Tibial artery (tissue), 4 donors: Measurements from ENCODE around the gene ZNF544.

Experiments
- DNase-seq, 2 donors: peaks; one replicate each; pipeline ENCODE4 v3.0.0-alpha.2; 2019
- H3K27ac ChIP-seq, 2 donors: fragments of 200-600 bp; sonication (generic) in 1 of 2; 1 replicate in 1 of 2; 2 replicates in 1 of 2; pipeline ENCODE4 v1.5.1; 2018 to 2019; ENCODE audit warnings: mild to moderate bottlenecking in 1 of 2
- H3K27me3 ChIP-seq, 2 donors: fragments of 200-600 bp; sonication (generic) in 1 of 2; one replicate each; pipeline versions ENCODE4 v1.5.1 to v1.6.0; 2016 to 2019
- H3K36me3 ChIP-seq, 3 donors: fragments of 200-600 bp; sonication (generic) in 2 of 3; one replicate each; pipeline ENCODE4 v1.5.1; 2016 to 2019; ENCODE audit warnings: mild to moderate bottlenecking in 2 of 3
- H3K4me1 ChIP-seq, 4 donors: fragments of 200-600 bp; sonication (generic) in 2 of 4; 1 replicate in 3 of 4; 2 replicates in 1 of 4; pipeline ENCODE4 v1.5.1; 2016 to 2019
- H3K4me3 ChIP-seq, 2 donors: fragments of 200-600 bp; sonication (generic) in 1 of 2; 1 replicate in 1 of 2; 2 replicates in 1 of 2; pipeline ENCODE4 v1.5.1; 2018 to 2019; ENCODE audit warnings: mild to moderate bottlenecking in 2 of 2
- H3K9me3 ChIP-seq, 3 donors: fragments of 200-600 bp; sonication (generic) in 1 of 3; one replicate each; pipeline ENCODE4 v1.5.1; 2016 to 2019
- CTCF ChIP-seq, 2 experiments: fragments of 200-600 bp in 1 of 2; fragments of 450-650 bp in 1 of 2; IDR thresholded peaks; one replicate each; pipeline ENCODE4 v1.5.1; 2017 to 2019; ENCODE audit warnings: antibody characterized with exemption in 2 of 2, mild to moderate bottlenecking in 1 of 2, moderate library complexity in 1 of 2
- intact Hi-C: fragments of 100-400 bp; cut with DNase I; formaldehyde crosslinking; loops from one replicate; pipeline ENCODE4 v1.15.0; 2023; ENCODE audit warnings: low total_unique reads

Gene ZNF544

GRCh38 chr19:58196901-58197616 lies 31.7 kb upstream of the ZNF544 start:
- Histone ChIP-seq H3K4me3 (no peak overlapping the region), H3K27me3 (no peaks in the 10 kb centered on the region), H3K4me1 (no peaks in the 10 kb centered on the region), H3K9me3 (peaks cover 55 to 100% (median 99%) of the 10 kb centered on the region in 3 donors), H3K27ac (no peak overlapping the region), H3K36me3 (peaks cover 100% of the 10 kb centered on the region in 3 donors)
- DNase-seq: no peak
- intact Hi-C loops: no loop called here
- no peak for TF ChIP-seq CTCF (IDR thresholded peaks at IDR 0.05)

DNA sequence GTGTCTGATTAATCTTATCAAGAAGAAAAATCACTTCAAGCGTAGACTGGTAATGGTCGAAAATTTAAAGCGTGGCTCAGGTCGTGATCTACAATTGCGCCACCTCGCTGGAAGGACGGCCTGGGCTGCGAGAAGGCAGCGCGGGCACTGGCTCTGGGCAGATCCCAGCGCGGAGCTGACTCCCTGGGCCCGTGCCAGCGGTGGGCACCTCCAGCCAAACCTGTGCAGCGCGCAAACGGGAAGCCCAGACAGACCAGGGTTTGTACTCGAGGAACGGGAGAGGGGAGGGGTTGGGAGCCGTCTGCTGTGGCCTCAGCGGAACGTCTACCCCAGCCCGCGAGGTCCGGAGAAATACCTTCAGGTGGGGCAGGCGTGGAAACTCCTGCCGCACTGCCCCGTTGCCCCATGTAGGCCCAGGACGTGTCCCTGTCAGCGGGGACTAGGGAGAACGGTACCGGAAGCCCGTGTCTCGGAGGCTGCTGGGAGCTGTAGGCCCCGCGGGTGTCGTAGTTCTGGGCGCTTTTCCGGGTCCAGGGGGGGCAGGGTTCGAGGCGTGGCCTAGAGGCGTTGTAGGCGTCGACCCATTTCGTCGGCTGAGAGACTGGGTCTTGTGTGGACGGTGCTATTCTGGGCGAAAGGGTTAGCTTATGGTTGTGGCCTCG lies 24.8 kb upstream of the ZNF544 start:
- Histone ChIP-seq H3K4me3 (no peak overlapping the region), H3K27ac (no peak overlapping the region), H3K9me3 (peaks cover 71 to 100% (median 100%) of the 10 kb centered on the region in 3 donors), H3K4me1 (no peaks in the 10 kb centered on the region), H3K27me3 (no peaks in the 10 kb centered on the region), H3K36me3 (peaks cover 98 to 100% (median 98%) of the 10 kb centered on the region in 3 donors)
- no peak for DNase-seq
- intact Hi-C loops: no loop called here
- TF ChIP-seq CTCF (IDR thresholded peaks at IDR 0.05): no peak

- peaks cover 76 to 100% (median 100%) of the 10 kb centered on the region in 3 donors for H3K9me3 ChIP-seq
- H3K36me3 ChIP-seq: peaks cover 98 to 100% (median 98%) of the 10 kb centered on the region in 3 donors
- no peak for DNase-seq
- TF ChIP-seq CTCF (IDR thresholded peaks at IDR 0.05): no peak
- no peaks in the 10 kb centered on the region for H3K27me3 ChIP-seq
- intact Hi-C loops: no loop called here
- no peaks in the 10 kb centered on the region for H3K4me1 ChIP-seq
- H3K27ac ChIP-seq: no peak overlapping the region
- H3K4me3 ChIP-seq: no peak overlapping the region
Observed at GRCh38 chr19:58204566-58204965, 24.1 kb upstream of the ZNF544 start.

GRCh38 chr19:58209577-58209976 lies 19.1 kb upstream of the ZNF544 start:
- H3K27ac ChIP-seq: no peak overlapping the region
- peaks cover 95 to 99% (median 97%) of the 10 kb centered on the region in 3 donors for H3K36me3 ChIP-seq
- DNase-seq: no peak
- no peaks in the 10 kb centered on the region for H3K4me1 ChIP-seq
- H3K4me3 ChIP-seq: no peak overlapping the region
- no peak for TF ChIP-seq CTCF (IDR thresholded peaks at IDR 0.05)
- intact Hi-C loops: no loop called here
- no peaks in the 10 kb centered on the region for H3K27me3 ChIP-seq
- peaks cover 67 to 100% (median 100%) of the 10 kb centered on the region in 3 donors for H3K9me3 ChIP-seq

- intact Hi-C loops: no loop called here
- Histone ChIP-seq H3K36me3 (peaks cover 66 to 75% (median 75%) of the 10 kb centered on the region in 3 donors), H3K27ac (no peak overlapping the region), H3K4me1 (no peaks in the 10 kb centered on the region), H3K27me3 (no peaks in the 10 kb centered on the region), H3K4me3 (no peak overlapping the region), H3K9me3 (peaks cover 67 to 100% (median 99%) of the 10 kb centered on the region in 3 donors)
- TF ChIP-seq CTCF (IDR thresholded peaks at IDR 0.05): no peak
- DNase-seq: no peak
Observed at GRCh38 chr19:58212336-58213074, 16.2 kb upstream of the ZNF544 start.
